Neuronal stem cell (in vitro differentiated cells): ENCODE results near the gene ZNF195.

ENCODE experiments used
- DNase-seq: peaks from one replicate; pipeline ENCODE4 v3.0.0-alpha.2; 2013; ENCODE audit warnings: low spot score
- H2AFZ ChIP-seq: one replicate; pipeline ENCODE4 v1.6.1; 2013; ENCODE audit warnings: mild to moderate bottlenecking, low read length, inconsistent platforms
- H2AK5ac ChIP-seq: 2 replicates; pipeline ENCODE4 v1.6.1; 2013; ENCODE audit warnings: low read depth, mild to moderate bottlenecking, inconsistent platforms, low read length, moderate library complexity, mixed read lengths
- H2BK120ac ChIP-seq: 2 replicates; pipeline ENCODE4 v1.6.1; 2013; ENCODE audit warnings: low read depth, mild to moderate bottlenecking, inconsistent platforms, low read length, moderate library complexity, mixed read lengths
- H2BK12ac ChIP-seq: one replicate; pipeline ENCODE4 v1.6.1; 2013; ENCODE audit warnings: low read length, inconsistent platforms
- H2BK15ac ChIP-seq: 2 replicates; pipeline ENCODE4 v1.6.1; 2013; ENCODE audit warnings: mild to moderate bottlenecking, low read length, inconsistent platforms, mixed read lengths
- H2BK5ac ChIP-seq: one replicate; pipeline ENCODE4 v1.6.1; 2013; ENCODE audit warnings: inconsistent platforms, mild to moderate bottlenecking, low read length, moderate library complexity
- H3K14ac ChIP-seq: one replicate; pipeline ENCODE4 v1.6.1; 2013; ENCODE audit warnings: low read length, inconsistent platforms
- H3K18ac ChIP-seq: 2 replicates; pipeline ENCODE4 v1.6.1; 2013; ENCODE audit warnings: low read length, inconsistent platforms
- H3K23ac ChIP-seq: 2 replicates; pipeline ENCODE4 v1.6.1; 2013; ENCODE audit warnings: low read depth, mild to moderate bottlenecking, mixed read lengths, low read length, inconsistent platforms; ENCODE audit not compliant: poor library complexity
- H3K27ac ChIP-seq: replicated peaks from 3 replicates; pipeline ENCODE4 v1.5.1; 2013; ENCODE audit warnings: low read length, inconsistent platforms
- H3K27me3 ChIP-seq, 3 experiments: 2 replicates each; pipeline ENCODE4 v1.6.1; 2013; ENCODE audit warnings: low read length in 3 of 3, mild to moderate bottlenecking in 2 of 3, inconsistent platforms in 1 of 3, low read depth in 1 of 3, mixed read lengths in 1 of 3, moderate library complexity in 1 of 3; ENCODE audit not compliant: control insufficient read depth in 3 of 3, insufficient read depth in 3 of 3
- H3K36me3 ChIP-seq, 2 donors: replicated peaks in 1 of 2; 2 replicates each; pipeline ENCODE4 v1.6.1; 2013; ENCODE audit warnings: low read length in 2 of 2; ENCODE audit not compliant: control insufficient read depth in 2 of 2, insufficient read depth in 2 of 2
- H3K4ac ChIP-seq: 2 replicates; pipeline ENCODE4 v1.6.1; 2013; ENCODE audit warnings: inconsistent platforms, mild to moderate bottlenecking, low read length, moderate library complexity
- H3K4me1 ChIP-seq, 2 donors: 1 replicate in 1 of 2; 2 replicates in 1 of 2; pipeline ENCODE4 v1.6.1; 2013; ENCODE audit warnings: low read length in 2 of 2, low read depth in 1 of 2; ENCODE audit not compliant: control insufficient read depth in 2 of 2, insufficient read depth in 1 of 2
- H3K4me2 ChIP-seq: one replicate; pipeline ENCODE4 v1.6.1; 2013; ENCODE audit warnings: mild to moderate bottlenecking, low read length, inconsistent platforms; ENCODE audit not compliant: insufficient read depth, poor library complexity, severe bottlenecking
- H3K4me3 ChIP-seq, 2 donors: 2 replicates each; pipeline ENCODE4 v1.5.1; 2013; ENCODE audit warnings: low read length in 2 of 2, mild to moderate bottlenecking in 2 of 2, inconsistent platforms in 1 of 2, moderate library complexity in 1 of 2
- H3K79me1 ChIP-seq: one replicate; pipeline ENCODE4 v1.6.1; 2013; ENCODE audit warnings: low read depth, mild to moderate bottlenecking, inconsistent platforms, low read length, moderate library complexity
- H3K9ac ChIP-seq: one replicate; pipeline ENCODE4 v1.6.1; 2013; ENCODE audit warnings: mild to moderate bottlenecking, low read depth, low read length, inconsistent platforms; ENCODE audit not compliant: poor library complexity
- H3K9me3 ChIP-seq, 2 donors: replicated peaks in 1 of 2; 2 replicates each; pipeline versions ENCODE3 to v1.6.1; 2013; ENCODE audit warnings: low read length in 2 of 2, mild to moderate bottlenecking in 2 of 2, inconsistent platforms in 1 of 2, low read depth in 1 of 2, mixed read lengths in 1 of 2, moderate library complexity in 1 of 2; ENCODE audit not compliant: control insufficient read depth in 2 of 2, insufficient read depth in 1 of 2
- H4K8ac ChIP-seq: one replicate; pipeline ENCODE4 v1.6.1; 2013; ENCODE audit warnings: low read depth, mild to moderate bottlenecking, inconsistent platforms, low read length, moderate library complexity
- H4K91ac ChIP-seq: one replicate; pipeline ENCODE4 v1.6.1; 2013; ENCODE audit warnings: low read length, low read depth, mild to moderate bottlenecking, inconsistent platforms; ENCODE audit not compliant: poor library complexity
- WGBS, 2 donors: extraction: QIAGEN DNeasy Blood & Tissue Kit; methylation state at CpG; one replicate each; pipeline ENCODE4 v1.1.7; 2013; ENCODE audit warnings: missing lambda C conversion rate in 2 of 2, mixed read lengths in 1 of 2; ENCODE audit not compliant: insufficient read length in 2 of 2, insufficient replicate concordance in 1 of 2; ENCODE audit errors: extremely low coverage in 2 of 2; 5-methylcytosine and 5-hydroxymethylcytosine counted together

Gene ZNF195

DNA sequence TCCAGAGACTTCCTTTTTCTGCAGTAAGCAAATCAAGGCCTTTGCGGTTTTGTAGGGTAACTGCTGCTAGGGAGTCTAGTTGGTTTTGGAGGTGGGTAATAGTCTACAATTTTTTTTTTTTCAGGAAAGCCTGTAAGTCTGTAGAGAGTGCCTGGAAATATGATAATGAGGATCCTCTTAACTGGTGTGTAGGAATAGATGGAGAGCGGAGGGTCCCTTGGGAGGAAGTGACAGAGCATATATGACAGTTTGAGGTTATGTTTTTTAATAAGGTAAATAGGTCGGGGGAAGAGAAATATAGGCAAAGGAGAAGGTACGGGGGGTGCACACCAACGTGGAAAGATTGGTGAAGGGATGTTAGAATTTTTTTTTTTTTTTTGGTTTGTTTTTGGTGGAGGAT lies 25.9 kb downstream of the ZNF195 start:
- H4K8ac ChIP-seq: no peak overlapping the region
- no peak for DNase-seq
- no peak overlapping the region for H3K4ac ChIP-seq
- no peak overlapping the region for H2BK120ac ChIP-seq
- H2BK12ac ChIP-seq: no peak overlapping the region
- H4K91ac ChIP-seq: no peak overlapping the region
- H2BK5ac ChIP-seq: no peak overlapping the region
- no peak overlapping the region for H3K14ac ChIP-seq
- WGBS, 2 donors: 100% methylated on average over 1 of the region's 5 CpGs; no CpG with 5 or more reads in 1 of the 2 donors
- H3K27me3 ChIP-seq: no peaks in the 10 kb centered on the region
- H2AK5ac ChIP-seq: no peak overlapping the region
- H3K4me2 ChIP-seq: no peak overlapping the region
- no peak overlapping the region for H3K4me3 ChIP-seq
- no peak overlapping the region for H2BK15ac ChIP-seq
- peaks cover 24 to 37% of the 10 kb centered on the region in 2 donors for H3K9me3 ChIP-seq
- H3K23ac ChIP-seq: no peak overlapping the region
- no peak overlapping the region for H3K9ac ChIP-seq
- H3K79me1 ChIP-seq: no peaks in the 10 kb centered on the region
- H2AFZ ChIP-seq: no peak overlapping the region
- H3K36me3 ChIP-seq: peaks cover 3 to 14% of the 10 kb centered on the region in 2 donors
- no peak overlapping the region for H3K27ac ChIP-seq
- no peaks in the 10 kb centered on the region for H3K4me1 ChIP-seq
- H3K18ac ChIP-seq: no peak overlapping the region

DNA sequence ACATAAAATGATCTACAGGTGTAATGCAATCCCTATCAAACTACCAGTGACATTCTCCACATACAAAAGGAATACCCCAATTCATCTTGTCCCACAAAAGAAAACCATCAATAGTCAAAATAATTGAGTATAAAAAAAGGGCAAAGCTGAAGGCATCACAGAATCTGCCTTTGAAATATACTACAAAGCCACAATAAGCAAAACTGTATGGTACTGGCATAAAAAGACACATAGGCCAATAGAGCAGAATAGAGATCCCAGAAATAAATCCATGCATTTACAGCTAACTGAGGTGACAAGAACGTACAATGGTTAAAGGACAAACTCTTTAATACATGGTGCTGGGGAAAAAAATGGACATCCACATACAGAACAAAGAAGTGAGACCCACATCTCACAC lies 31.8 kb downstream of the ZNF195 start:
- peaks cover 0 to 1% of the 10 kb centered on the region in 2 donors for H3K4me1 ChIP-seq
- no CpG with 5 or more reads among the region's 1 CpG for WGBS, 2 donors
- no peaks in the 10 kb centered on the region for H3K27me3 ChIP-seq
- H3K18ac ChIP-seq: no peak overlapping the region
- no peak overlapping the region for H2BK120ac ChIP-seq
- no peak overlapping the region for H3K23ac ChIP-seq
- H2BK12ac ChIP-seq: no peak overlapping the region
- H2BK5ac ChIP-seq: no peak overlapping the region
- H4K91ac ChIP-seq: no peak overlapping the region
- peaks cover 9 to 30% of the 10 kb centered on the region in 2 donors for H3K9me3 ChIP-seq
- H3K4me3 ChIP-seq: no peak overlapping the region
- no peak overlapping the region for H3K27ac ChIP-seq
- H3K4ac ChIP-seq: no peak overlapping the region
- DNase-seq: no peak
- no peak overlapping the region for H2AK5ac ChIP-seq
- no peak overlapping the region for H3K14ac ChIP-seq
- H3K9ac ChIP-seq: no peak overlapping the region
- no peaks in the 10 kb centered on the region for H3K36me3 ChIP-seq
- H3K79me1 ChIP-seq: peaks cover 1% of the 10 kb centered on the region
- no peak overlapping the region for H2AFZ ChIP-seq
- no peak overlapping the region for H4K8ac ChIP-seq
- H3K4me2 ChIP-seq: no peak overlapping the region
- H2BK15ac ChIP-seq: no peak overlapping the region

DNA sequence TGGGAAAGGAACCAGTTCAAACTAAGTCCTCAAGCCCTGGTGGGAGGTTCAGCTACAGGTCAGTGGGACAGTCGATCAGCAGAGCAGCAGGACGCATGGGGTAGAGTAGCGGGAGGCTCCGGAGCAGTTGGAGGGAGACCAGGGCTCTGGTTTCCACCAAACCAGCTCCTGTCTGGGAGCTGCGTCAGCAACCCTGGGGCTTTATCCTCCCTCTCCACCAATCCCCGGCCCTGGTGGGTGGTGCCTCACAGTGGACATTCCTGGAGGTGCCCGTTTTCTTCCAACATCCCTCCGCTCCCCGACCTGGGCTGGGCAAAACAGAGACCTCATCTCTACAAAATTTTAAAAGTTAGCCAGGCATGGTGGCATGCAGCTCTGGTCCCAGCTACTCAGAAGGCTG lies 32.4 kb downstream of the ZNF195 start:
- Histone ChIP-seq H4K91ac (no peak overlapping the region), H2BK12ac (no peak overlapping the region), H3K27ac (no peak overlapping the region), H3K9me3 (peaks cover 9 to 30% of the 10 kb centered on the region in 2 donors), H2AK5ac (no peak overlapping the region), H3K79me1 (peaks cover 1% of the 10 kb centered on the region), H3K4me3 (no peak overlapping the region), H3K4me1 (peaks cover 0 to 1% of the 10 kb centered on the region in 2 donors), H3K27me3 (no peaks in the 10 kb centered on the region), H3K18ac (no peak overlapping the region), H3K14ac (no peak overlapping the region), H2AFZ (no peak overlapping the region), H3K4me2 (no peak overlapping the region), H3K4ac (no peak overlapping the region), H3K9ac (no peak overlapping the region), H2BK120ac (no peak overlapping the region), H2BK15ac (no peak overlapping the region), H3K23ac (no peak overlapping the region), H3K36me3 (no peaks in the 10 kb centered on the region), H2BK5ac (no peak overlapping the region), H4K8ac (no peak overlapping the region)
- DNase-seq: no peak
- no CpG with 5 or more reads among the region's 9 CpGs for WGBS, 2 donors

DNA sequence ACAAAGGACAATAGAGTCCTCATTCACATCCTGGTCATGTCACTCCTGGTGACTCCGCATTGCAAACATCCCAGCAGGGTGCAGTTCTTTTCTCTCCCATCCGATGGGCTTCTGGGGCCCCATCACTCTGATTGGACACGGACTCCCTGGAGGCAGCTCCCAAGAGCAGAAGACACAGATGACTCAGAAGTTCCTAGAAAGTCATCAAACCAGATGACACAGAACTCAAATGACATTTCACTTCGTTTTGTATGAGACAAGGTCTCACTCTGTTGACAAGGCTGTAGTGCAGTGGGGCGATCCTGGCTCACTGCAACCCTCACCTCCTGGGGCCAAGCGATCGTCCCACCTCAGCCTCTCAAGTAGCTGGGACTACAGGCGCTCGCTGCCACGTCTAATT lies 33.2 kb downstream of the ZNF195 start:
- H4K8ac ChIP-seq: no peak overlapping the region
- H3K23ac ChIP-seq: no peak overlapping the region
- H3K4me3 ChIP-seq: no peak overlapping the region
- DNase-seq: no peak
- no peaks in the 10 kb centered on the region for H3K36me3 ChIP-seq
- H3K4me2 ChIP-seq: no peak overlapping the region
- H4K91ac ChIP-seq: no peak overlapping the region
- no peak overlapping the region for H2BK15ac ChIP-seq
- peaks cover 1% of the 10 kb centered on the region for H3K79me1 ChIP-seq
- no peak overlapping the region for H3K27ac ChIP-seq
- no peaks in the 10 kb centered on the region for H3K27me3 ChIP-seq
- no peak overlapping the region for H3K18ac ChIP-seq
- peaks cover 9 to 32% of the 10 kb centered on the region in 2 donors for H3K9me3 ChIP-seq
- no CpG with 5 or more reads among the region's 10 CpGs for WGBS, 2 donors
- no peak overlapping the region for H2BK12ac ChIP-seq
- H3K4me1 ChIP-seq: peaks cover 0 to 1% of the 10 kb centered on the region in 2 donors
- no peak overlapping the region for H3K14ac ChIP-seq
- no peak overlapping the region for H2AK5ac ChIP-seq
- H2AFZ ChIP-seq: no peak overlapping the region
- no peak overlapping the region for H3K9ac ChIP-seq
- no peak overlapping the region for H2BK5ac ChIP-seq
- no peak overlapping the region for H2BK120ac ChIP-seq
- no peak overlapping the region for H3K4ac ChIP-seq
